Suprapubic skin (tissue), 3 donors: ENCODE results near the gene OSGIN1.

Experiments
- EP300 ChIP-seq: sonication (generic); formaldehyde crosslinking; IDR thresholded peaks from one replicate; pipeline ENCODE4 v1.6.1; 2017; ENCODE audit warnings: antibody characterized with exemption
- POLR2A ChIP-seq, 2 donors: fragments of 450-650 bp; IDR thresholded peaks; one replicate each; pipeline ENCODE4 v1.6.1; 2017; ENCODE audit warnings: antibody characterized with exemption in 2 of 2, mild to moderate bottlenecking in 2 of 2, moderate library complexity in 2 of 2
- TF ChIP-seq, protein P1 (sequence below), 2 donors: fragments of 200-600 bp in 1 of 2; fragments of 450-650 bp in 1 of 2; sonication (generic) in 1 of 2; IDR thresholded peaks; one replicate each; pipeline ENCODE4 v1.5.1; 2016 to 2019; ENCODE audit warnings: antibody characterized with exemption in 2 of 2, mild to moderate bottlenecking in 1 of 2, moderate library complexity in 1 of 2

- TF ChIP-seq POLR2A (IDR thresholded peaks at IDR 0.05) = no peak
- TF ChIP-seq EP300 = no peak
- TF ChIP-seq, protein P1, sequence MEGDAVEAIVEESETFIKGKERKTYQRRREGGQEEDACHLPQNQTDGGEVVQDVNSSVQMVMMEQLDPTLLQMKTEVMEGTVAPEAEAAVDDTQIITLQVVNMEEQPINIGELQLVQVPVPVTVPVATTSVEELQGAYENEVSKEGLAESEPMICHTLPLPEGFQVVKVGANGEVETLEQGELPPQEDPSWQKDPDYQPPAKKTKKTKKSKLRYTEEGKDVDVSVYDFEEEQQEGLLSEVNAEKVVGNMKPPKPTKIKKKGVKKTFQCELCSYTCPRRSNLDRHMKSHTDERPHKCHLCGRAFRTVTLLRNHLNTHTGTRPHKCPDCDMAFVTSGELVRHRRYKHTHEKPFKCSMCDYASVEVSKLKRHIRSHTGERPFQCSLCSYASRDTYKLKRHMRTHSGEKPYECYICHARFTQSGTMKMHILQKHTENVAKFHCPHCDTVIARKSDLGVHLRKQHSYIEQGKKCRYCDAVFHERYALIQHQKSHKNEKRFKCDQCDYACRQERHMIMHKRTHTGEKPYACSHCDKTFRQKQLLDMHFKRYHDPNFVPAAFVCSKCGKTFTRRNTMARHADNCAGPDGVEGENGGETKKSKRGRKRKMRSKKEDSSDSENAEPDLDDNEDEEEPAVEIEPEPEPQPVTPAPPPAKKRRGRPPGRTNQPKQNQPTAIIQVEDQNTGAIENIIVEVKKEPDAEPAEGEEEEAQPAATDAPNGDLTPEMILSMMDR (IDR thresholded peaks at IDR 0.05) = no peak
Observed at GRCh38 chr16:83952587-83952939, 477 bp upstream of the OSGIN1 start.
